IMR-90 (cell line): ENCODE results near the gene ECI2. TPM values are rescaled to one million over a fixed set of nuclear protein-coding genes. Genes with fewer than 3 reads are reported as not detected.

Experiments
- ATAC-seq: fragments of 200-7000 bp; cut with Tn5 transposase; 2 replicates; pipeline ENCODE4 v1.9.1; 2020; ENCODE audit warnings: low read depth, mild to moderate bottlenecking, moderate library complexity
- BruUV-seq: library from RNA; stranded (reverse); fragments of 400-500 nt; replicated peaks from 2 replicates; lab custom pipeline; 2021; lab: Mats Ljungman, UMichigan
- CTCF ChIA-PET: fragments of 300-600 bp; formaldehyde crosslinking; extraction: SDS; loops from one replicate; lab custom pipeline; 2021; ENCODE audit warnings: antibody characterized with exemption; lab: Yijun Ruan, JAX
- POLR2A ChIA-PET: fragments of 300-600 bp; sonication (Branson Sonifier 250); formaldehyde crosslinking; loops from one replicate; lab custom pipeline; 2022; ENCODE audit warnings: antibody characterized with exemption; ENCODE audit not compliant: unreplicated experiment; lab: Charles Lee
- DNase-seq: peaks from one replicate; pipeline ENCODE4 v3.0.0; 2013
- H2AFZ ChIP-seq: replicated peaks from 2 replicates; pipeline ENCODE3; 2013; ENCODE audit warnings: low read length, mild to moderate bottlenecking; ENCODE audit not compliant: poor library complexity
- H2AK5ac ChIP-seq: 2 replicates; pipeline ENCODE4 v1.6.1; 2013; ENCODE audit warnings: low read depth, low read length, inconsistent platforms
- H2AK9ac ChIP-seq: replicated peaks from 2 replicates; pipeline ENCODE3; 2013; ENCODE audit warnings: mild to moderate bottlenecking, low read depth, low read length, moderate library complexity; ENCODE audit not compliant: poor library complexity
- H2BK120ac ChIP-seq: 2 replicates; pipeline ENCODE4 v1.6.1; 2013; ENCODE audit warnings: low read depth, low read length, inconsistent platforms
- H2BK15ac ChIP-seq: 3 replicates; pipeline ENCODE4 v1.6.1; 2013; ENCODE audit warnings: low read depth, low read length, inconsistent platforms
- H2BK20ac ChIP-seq: 2 replicates; pipeline ENCODE4 v1.6.1; 2013; ENCODE audit warnings: low read depth, mild to moderate bottlenecking, inconsistent platforms, low read length, moderate library complexity
- H2BK5ac ChIP-seq: 2 replicates; pipeline ENCODE4 v1.6.1; 2013; ENCODE audit warnings: mild to moderate bottlenecking, low read depth, low read length, inconsistent platforms; ENCODE audit not compliant: poor library complexity, severe bottlenecking
- H3K14ac ChIP-seq: replicated peaks from 2 replicates; pipeline ENCODE4 v1.6.1; 2013; ENCODE audit warnings: low read depth, low read length, inconsistent platforms
- H3K18ac ChIP-seq: 2 replicates; pipeline ENCODE4 v1.6.1; 2013; ENCODE audit warnings: low read depth, low read length, control low read depth
- H3K23ac ChIP-seq: 2 replicates; pipeline ENCODE4 v1.6.1; 2013; ENCODE audit warnings: low read depth, low read length, inconsistent platforms
- H3K27ac ChIP-seq: 2 replicates; pipeline ENCODE4 v1.5.1; 2013; ENCODE audit warnings: mild to moderate bottlenecking, control low read depth, low read length; ENCODE audit not compliant: insufficient read depth
- H3K27me3 ChIP-seq: 2 replicates; pipeline ENCODE4 v1.6.1; 2013; ENCODE audit warnings: low read length; ENCODE audit not compliant: control insufficient read depth, insufficient read depth
- H3K36me3 ChIP-seq: 2 replicates; pipeline ENCODE4 v1.6.1; 2013; ENCODE audit warnings: low read length, mixed read lengths; ENCODE audit not compliant: control insufficient read depth, insufficient read depth
- H3K4ac ChIP-seq: 2 replicates; pipeline ENCODE4 v1.6.1; 2013; ENCODE audit warnings: low read depth, low read length, inconsistent platforms
- H3K4me1 ChIP-seq: 2 replicates; pipeline ENCODE4 v1.6.1; 2013; ENCODE audit warnings: low read length, mixed read lengths; ENCODE audit not compliant: control insufficient read depth, insufficient read depth
- H3K4me2 ChIP-seq: 2 replicates; pipeline ENCODE4 v1.6.1; 2013; ENCODE audit warnings: low read depth, mild to moderate bottlenecking, control low read depth, low read length, moderate library complexity
- H3K4me3 ChIP-seq: 2 replicates; pipeline ENCODE4 v1.5.1; 2013; ENCODE audit warnings: low read depth, mild to moderate bottlenecking, control low read depth, low read length, moderate library complexity; ENCODE audit not compliant: insufficient read depth
- H3K56ac ChIP-seq: 2 replicates; pipeline ENCODE4 v1.6.1; 2013; ENCODE audit warnings: low read length, inconsistent platforms; ENCODE audit not compliant: insufficient read depth; ENCODE audit errors: extremely low read depth
- H3K79me1 ChIP-seq, 2 experiments: 2 replicates each; pipeline ENCODE4 v1.6.1; 2013; ENCODE audit warnings: low read length in 2 of 2, inconsistent platforms in 1 of 2, low read depth in 1 of 2
- H3K9ac ChIP-seq: 2 replicates; pipeline ENCODE4 v1.6.1; 2013; ENCODE audit warnings: low read depth, low read length, control low read depth
- H3K9me1 ChIP-seq: 2 replicates; pipeline ENCODE4 v1.6.1; 2013; ENCODE audit warnings: low read length, inconsistent platforms; ENCODE audit not compliant: insufficient read depth
- H3K9me3 ChIP-seq: 2 replicates; pipeline ENCODE4 v1.6.1; 2013; ENCODE audit warnings: low read length; ENCODE audit not compliant: control insufficient read depth, insufficient read depth
- H4K20me1 ChIP-seq: 2 replicates; pipeline ENCODE4 v1.6.1; 2013; ENCODE audit warnings: low read length, inconsistent platforms; ENCODE audit not compliant: insufficient read depth
- H4K5ac ChIP-seq: 2 replicates; pipeline ENCODE4 v1.6.1; 2013; ENCODE audit warnings: mild to moderate bottlenecking, low read depth, low read length, control low read depth
- H4K8ac ChIP-seq, 2 experiments: 2 replicates each; pipeline ENCODE4 v1.6.1; 2013; ENCODE audit warnings: low read depth in 2 of 2, low read length in 2 of 2, control low read depth in 1 of 2, inconsistent platforms in 1 of 2
- H4K91ac ChIP-seq: 2 replicates; pipeline ENCODE4 v1.6.1; 2013; ENCODE audit warnings: low read depth, low read length, inconsistent platforms; ENCODE audit not compliant: insufficient read depth
- CEBPB ChIP-seq: IDR thresholded peaks from 2 replicates; pipeline ENCODE4 v1.6.1; 2012; ENCODE audit warnings: low read depth, low read length, improper control_type of control experiment
- CHD1 ChIP-seq: IDR thresholded peaks from 2 replicates; pipeline ENCODE4 v1.6.1; 2012; ENCODE audit warnings: low read depth, low read length, improper control_type of control experiment
- CTCF ChIP-seq: conservative IDR thresholded peaks from 2 replicates; pipeline ENCODE4 v1.5.1; 2012; ENCODE audit warnings: mild to moderate bottlenecking, low read depth, low read length, improper control_type of control experiment
- ELK1 ChIP-seq: fragments of 150-350 bp; IDR thresholded peaks from 2 replicates; pipeline ENCODE4 v1.6.1; 2016; ENCODE audit warnings: low read depth, mild to moderate bottlenecking, low read length, moderate library complexity, borderline replicate concordance
- FOS ChIP-seq: fragments of 150-350 bp; IDR thresholded peaks from 2 replicates; pipeline ENCODE4 v1.6.1; 2016; ENCODE audit warnings: low read depth, low read length
- MAFK ChIP-seq: IDR thresholded peaks from 2 replicates; pipeline ENCODE4 v1.6.1; 2012; ENCODE audit warnings: low read depth, low read length, improper control_type of control experiment
- MXI1 ChIP-seq: IDR thresholded peaks from 2 replicates; pipeline ENCODE4 v1.6.1; 2012; ENCODE audit warnings: low read depth, mild to moderate bottlenecking, low read length, moderate library complexity, borderline replicate concordance
- NFE2L2 ChIP-seq: fragments of 150-350 bp; IDR thresholded peaks from 2 replicates; pipeline ENCODE4 v1.6.1; 2016; ENCODE audit warnings: low read depth, mild to moderate bottlenecking, low read length
- POLR2A ChIP-seq: IDR thresholded peaks from 2 replicates; pipeline ENCODE4 v1.6.1; 2012; ENCODE audit warnings: mild to moderate bottlenecking, low read depth, low read length
- RAD21 ChIP-seq: IDR thresholded peaks from 2 replicates; pipeline ENCODE4 v1.6.1; 2012; ENCODE audit warnings: low read length, improper control_type of control experiment
- RCOR1 ChIP-seq: IDR thresholded peaks from 2 replicates; pipeline ENCODE4 v1.6.1; 2012; ENCODE audit warnings: mild to moderate bottlenecking, low read length, improper control_type of control experiment; ENCODE audit not compliant: insufficient replicate concordance
- USF2 ChIP-seq: fragments of 150-350 bp; IDR thresholded peaks from 2 replicates; pipeline ENCODE4 v1.6.1; 2017; ENCODE audit warnings: mild to moderate bottlenecking, antibody characterized with exemption, low read length, low read depth
- WGBS, 2 experiments: methylation state at CpG; one replicate each; pipeline versions ENCODE4 v1.1.5 to v1.1.7; 2013; ENCODE audit warnings: missing lambda C conversion rate in 2 of 2; ENCODE audit not compliant: insufficient read length in 1 of 2; ENCODE audit errors: extremely low coverage in 2 of 2; 5-methylcytosine and 5-hydroxymethylcytosine counted together
- dilution Hi-C: fragments of 300-500 bp; cut with HindIII; formaldehyde crosslinking; loops from one replicate; pipeline ENCODE4 v1.14.3; 2018; ENCODE audit warnings: low sequenced_read_pairs; ENCODE audit not compliant: unreplicated experiment
- in situ Hi-C: fragments of 300-500 bp; cut with MboI; formaldehyde crosslinking; loops from 3 replicates; pipeline ENCODE4 v1.14.3; 2019; ENCODE audit warnings: low sequenced_read_pairs, inconsistent platforms, mixed read lengths
- intact Hi-C: fragments of 100-400 bp; cut with micrococcal nuclease; formaldehyde crosslinking; loops from 2 replicates; pipeline ENCODE4 v1.10.0; 2022
- polyA plus RNA-seq, 3 experiments: library from polyadenylated mRNA; depleted of rRNA; stranded (reverse); fragments of >200 nt; gene quantifications; 2 replicates each; pipeline ENCODE4 v1.2.3, GENCODE V29; 2012; ENCODE audit warnings: low replicate concordance in 1 of 3
- total RNA-seq: library from RNA; depleted of rRNA; stranded (reverse); fragments of >200 nt; gene quantifications from 2 replicates; pipeline ENCODE4 v1.2.3, GENCODE V29; 2012

ECI2 gene
- total and polyA plus RNA-seq, 2 of the 4 experiments (the other 2 are of a cell fraction): 64.1 to 152 TPM

- Histone ChIP-seq H3K9ac (no peak overlapping the region), H3K18ac (peak overlapping the region; percentile 24; the same call in 1 of the 2 replicates), H2AK5ac (peak overlapping the region; percentile 45), H3K27me3 (no peaks in the 10 kb centered on the region), H3K23ac (peak overlapping the region; percentile 36), H4K5ac (peak overlapping the region; percentile 9; the same call in 1 of the 2 replicates), H3K9me1 (peaks cover 7% of the 10 kb centered on the region), H3K14ac (peak overlapping the region; percentile 44), H4K91ac (peak overlapping the region; percentile 27; the same call in 1 of the 2 replicates), H3K9me3 (no peaks in the 10 kb centered on the region), H2BK20ac (peak overlapping the region; percentile 78; the same call in 1 of the 2 replicates), H4K20me1 (no peaks in the 10 kb centered on the region; the same call in 1 of the 2 replicates), H2AK9ac (no peak overlapping the region), H3K56ac (peak overlapping the region; percentile 34; the same call in 1 of the 2 replicates), H2BK120ac (peak overlapping the region; percentile 59), H2BK5ac (peak overlapping the region; percentile 76), H4K8ac (peak overlapping the region in 1 of 2 experiments; percentile 4; a peak in 2 of 4 replicates), H3K36me3 (peaks cover 32% of the 10 kb centered on the region), H3K4me2 (peak overlapping the region; percentile 68; the same call in 1 of the 2 replicates), H3K79me1 (peaks cover 12 to 26% of the 10 kb centered on the region in 2 experiments; a peak in 3 of 4 replicates), H3K4me1 (peaks cover 13% of the 10 kb centered on the region), H3K27ac (peak overlapping the region; percentile 25; the same call in 1 of the 2 replicates), H3K4me3 (no peak overlapping the region), H3K4ac (peak overlapping the region; percentile 47; the same call in 1 of the 2 replicates), H2AFZ (no peak overlapping the region), H2BK15ac (peak overlapping the region; percentile 27; the same call in 2 of the 3 replicates)
- dilution Hi-C loops (no loop called here), in situ Hi-C loops (no loop called here), intact Hi-C loops (loop anchor here (1.0 kb wide), 1 partner anchor 84 kb away; no protein-coding TSS in a partner anchor)
- CTCF ChIA-PET: interaction anchor here (1.1 to 2.4 kb wide), 2 partner anchors 11 to 84 kb away, joined by 3 to 9 read pairs; no protein-coding TSS in a partner anchor
- DNase-seq (peak; percentile 90), ATAC-seq (peak; percentile 98)
- WGBS, 2 experiments: 61% methylated on average over 3 of the region's 8 CpGs; no CpG with 5 or more reads in 1 of the 2 experiments
- no TSS peak for BruUV-seq
- POLR2A ChIA-PET: no interaction called here
- TF ChIP-seq CTCF (peak; percentile 58), MAFK (peak; percentile 46; the same call in 1 of the 2 replicates), NFE2L2 (no peak), FOS (peak; percentile 42; the same call in 1 of the 2 replicates), ELK1 (no peak), RCOR1 (no peak), CEBPB (peak; percentile 75), RAD21 (peak; percentile 47), USF2 (no peak), CHD1 (no peak), POLR2A (no peak), MXI1 (no peak)
These were observed 9.2 kb downstream of the ECI2 start for GRCh38 chr6:4125933-4126864.
